Measurements from ENCODE around the gene SNX32. TPM values are rescaled to one million over a fixed set of nuclear protein-coding genes. Genes with fewer than 3 reads are reported as not detected.

Gene SNX32
- total and polyA plus RNA-seq, 2 of the 13 experiments (the other 11 are each of a cell fraction or from before 2014, with no cell fraction given), result 0.09 to 0.34 TPM

- TF ChIP-seq STAT6 (CRISPR knock-in tag; IDR thresholded peaks at IDR 0.05; ENCODE audit: borderline replicate concordance) (no peak), ZNF34 (CRISPR knock-in tag; IDR thresholded peaks at IDR 0.05; ENCODE audit: borderline replicate concordance) (no peak), ZNF281 (CRISPR knock-in tag; IDR thresholded peaks at IDR 0.05; ENCODE audit: borderline replicate concordance) (no peak), ZFP41 (CRISPR knock-in tag; IDR thresholded peaks at IDR 0.05; ENCODE audit: borderline replicate concordance) (no peak), THYN1 (CRISPR knock-in tag; IDR thresholded peaks at IDR 0.05; ENCODE audit: borderline replicate concordance, low read depth) (no peak), FOXM1 (CRISPR knock-in tag; IDR thresholded peaks at IDR 0.05) (no peak), ZBTB40 (IDR thresholded peaks at IDR 0.05) (no peak), ZBTB40 (CRISPR knock-in tag; IDR thresholded peaks at IDR 0.05) (0 out of 2 replicates have a peak, but pooled peaks have one; percentile 2), SIX1 (CRISPR knock-in tag; IDR thresholded peaks at IDR 0.05; ENCODE audit: borderline replicate concordance) (no peak)
Observed at GRCh38 chr11:65850217-65851082, 16.7 kb downstream of the SNX32 start (continued).
